Smooth muscle cell (in vitro differentiated cells): ENCODE measurements around the gene PARN. TPM values are rescaled to one million over a fixed set of nuclear protein-coding genes. Genes with fewer than 3 reads are reported as not detected.
"Not testable (repeated sequence)": the region's sequence is repeated elsewhere in the genome, so short reads cannot be mapped to it uniquely, and the experiment has no call there.

Experiments
- DNase-seq: peaks from one replicate; lab custom pipeline; 2025; ENCODE audit not compliant: unreplicated experiment; lab: John Stamatoyannopoulos, UW
- H2AFZ ChIP-seq: fragments of 200-600 bp; sonication (generic); 2 replicates; pipeline ENCODE4 v1.6.0; 2016; ENCODE audit warnings: antibody characterized with exemption, low read depth, mild to moderate bottlenecking
- H3F3A ChIP-seq: fragments of 200-600 bp; sonication (generic); 2 replicates; pipeline ENCODE4 v1.6.0; 2017; ENCODE audit warnings: antibody characterized with exemption, low read depth
- H3K27ac ChIP-seq: fragments of 200-600 bp; sonication (generic); 2 replicates; pipeline ENCODE4 v1.5.1; 2016; ENCODE audit warnings: low read depth, mild to moderate bottlenecking
- H3K27me3 ChIP-seq: fragments of 200-600 bp; sonication (generic); 2 replicates; pipeline ENCODE4 v1.6.1; 2016; ENCODE audit warnings: low read depth, mild to moderate bottlenecking
- H3K36me3 ChIP-seq: fragments of 200-600 bp; sonication (generic); 2 replicates; pipeline ENCODE4 v1.5.1; 2016; ENCODE audit warnings: low read depth
- H3K4me1 ChIP-seq: fragments of 200-600 bp; sonication (generic); 2 replicates; pipeline ENCODE4 v1.5.1; 2016; ENCODE audit warnings: low read depth
- H3K4me2 ChIP-seq: fragments of 200-600 bp; sonication (generic); 2 replicates; pipeline ENCODE4 v1.6.0; 2016; ENCODE audit warnings: mild to moderate bottlenecking
- H3K4me3 ChIP-seq: fragments of 200-600 bp; sonication (generic); 2 replicates; pipeline ENCODE4 v1.5.1; 2016; ENCODE audit warnings: mild to moderate bottlenecking
- H3K79me2 ChIP-seq: fragments of 200-600 bp; sonication (generic); 2 replicates; pipeline ENCODE4 v1.6.0; 2016; ENCODE audit warnings: low read depth, mild to moderate bottlenecking
- H3K9ac ChIP-seq: fragments of 200-600 bp; sonication (generic); 2 replicates; pipeline ENCODE4 v1.6.0; 2016; ENCODE audit warnings: low read depth
- H3K9me3 ChIP-seq: fragments of 200-600 bp; sonication (generic); replicated peaks from 2 replicates; pipeline ENCODE4 v1.5.1; 2016; ENCODE audit warnings: low read depth
- H4K20me1 ChIP-seq: fragments of 200-600 bp; sonication (generic); 2 replicates; pipeline ENCODE4 v1.6.0; 2016; ENCODE audit warnings: low read depth
- CTCF ChIP-seq: fragments of 200-600 bp; sonication (generic); IDR thresholded peaks from 2 replicates; pipeline ENCODE4 v1.5.1; 2017; ENCODE audit warnings: borderline replicate concordance, mild to moderate bottlenecking, antibody characterized with exemption; ENCODE audit not compliant: insufficient read depth, poor library complexity, severe bottlenecking
- WGBS: methylation state at CpG from one replicate; pipeline ENCODE4 v1.1.7; 2016; ENCODE audit warnings: low lambda C conversion rate; 5-methylcytosine and 5-hydroxymethylcytosine counted together
- polyA plus RNA-seq: library from polyadenylated mRNA; unstranded; fragments of >200 nt; fragmentation: Nextera tagmentation; extraction: Ambion mirVana; gene quantifications from 2 replicates; pipeline ENCODE4 v1.2.1, GENCODE V29; 2016
- total RNA-seq: library from RNA; depleted of rRNA; stranded (reverse); fragments of >200 nt; gene quantifications from 2 replicates; pipeline ENCODE4 v1.2.3, GENCODE V29; 2014

PARN gene
- total and polyA plus RNA-seq, 2 experiments from 2014 or later: 22.2 to 24.6 TPM

GRCh38 chr16:14405611-14406537, 224.2 kb downstream of the PARN start:
- Histone ChIP-seq H3K9me3 (no peaks in the 10 kb centered on the region), H3F3A (no peaks in the 10 kb centered on the region), H2AFZ (no peak overlapping the region), H3K4me3 (no peak overlapping the region), H3K27me3 (no peaks in the 10 kb centered on the region), H3K36me3 (no peaks in the 10 kb centered on the region), H3K27ac (no peak overlapping the region), H3K79me2 (no peaks in the 10 kb centered on the region), H3K4me1 (no peaks in the 10 kb centered on the region), H3K4me2 (no peak overlapping the region), H4K20me1 (no peaks in the 10 kb centered on the region), H3K9ac (no peak overlapping the region)
- DNase-seq: no peak
- 65% methylated on average over 36 of the region's 43 CpGs for WGBS
- TF ChIP-seq CTCF: no peak

GRCh38 chr16:14403001-14403389, 227.1 kb downstream of the PARN start:
- not testable (repeated sequence) for H3K4me1 ChIP-seq, DNase-seq, H3K36me3 ChIP-seq, H2AFZ ChIP-seq, H3K9ac ChIP-seq, H3K4me3 ChIP-seq, H3F3A ChIP-seq, H3K27ac ChIP-seq, H3K79me2 ChIP-seq, H3K9me3 ChIP-seq, H3K27me3 ChIP-seq, H3K4me2 ChIP-seq, H4K20me1 ChIP-seq
- WGBS: 85% methylated on average over 8 of the region's 8 CpGs

- WGBS: 93% methylated on average over 15 of the region's 15 CpGs
Observed at GRCh38 chr16:14402114-14403000, 227.7 kb downstream of the PARN start.

GRCh38 chr16:14401711-14402061, 228.4 kb downstream of the PARN start:
- H3K79me2 ChIP-seq, DNase-seq, H4K20me1 ChIP-seq, H3K27me3 ChIP-seq, H3K9ac ChIP-seq, H3F3A ChIP-seq, H3K9me3 ChIP-seq, H3K4me3 ChIP-seq, H2AFZ ChIP-seq, H3K4me1 ChIP-seq, H3K4me2 ChIP-seq, H3K36me3 ChIP-seq: not testable (repeated sequence)
- peak overlapping the region; percentile 90 for H3K27ac ChIP-seq
- WGBS: 80% methylated on average over 6 of the region's 8 CpGs

More at GRCh38 chr16:14402114-14403000, 227.7 kb downstream of the PARN start:
- not testable (repeated sequence) for H3K9me3 ChIP-seq, H3K36me3 ChIP-seq, H3K27me3 ChIP-seq, H3K4me3 ChIP-seq, H3F3A ChIP-seq, H3K79me2 ChIP-seq, H3K4me1 ChIP-seq, H3K9ac ChIP-seq, DNase-seq, H3K27ac ChIP-seq, H3K4me2 ChIP-seq, H2AFZ ChIP-seq, H4K20me1 ChIP-seq

- H3K4me2 ChIP-seq, H2AFZ ChIP-seq, H3K36me3 ChIP-seq, H3K79me2 ChIP-seq, H3K9ac ChIP-seq, H3K4me1 ChIP-seq, H3K4me3 ChIP-seq, H3K9me3 ChIP-seq, DNase-seq, H4K20me1 ChIP-seq, H3F3A ChIP-seq, H3K27me3 ChIP-seq: not testable (repeated sequence)
- 67% methylated on average over 12 of the region's 12 CpGs for WGBS
- peak overlapping the region; percentile 90 for H3K27ac ChIP-seq
Observed at GRCh38 chr16:14400978-14401710, 228.9 kb downstream of the PARN start.
